DND-41 (cell line): ENCODE data around the gene TXNDC5.

Experiments
- EZH2 ChIP-seq: IDR thresholded peaks from 3 replicates; pipeline ENCODE4 v1.6.1; 2012; ENCODE audit warnings: borderline replicate concordance, low read depth, mild to moderate bottlenecking, moderate library complexity, low read length, inconsistent platforms; ENCODE audit not compliant: severe bottlenecking
- TF ChIP-seq, protein P1 (sequence below): IDR thresholded peaks from 2 replicates; pipeline ENCODE4 v1.5.1; 2012; ENCODE audit warnings: borderline replicate concordance, low read length, moderate library complexity, mild to moderate bottlenecking; ENCODE audit not compliant: poor library complexity, severe bottlenecking; ENCODE audit errors: extremely low read depth

DNA sequence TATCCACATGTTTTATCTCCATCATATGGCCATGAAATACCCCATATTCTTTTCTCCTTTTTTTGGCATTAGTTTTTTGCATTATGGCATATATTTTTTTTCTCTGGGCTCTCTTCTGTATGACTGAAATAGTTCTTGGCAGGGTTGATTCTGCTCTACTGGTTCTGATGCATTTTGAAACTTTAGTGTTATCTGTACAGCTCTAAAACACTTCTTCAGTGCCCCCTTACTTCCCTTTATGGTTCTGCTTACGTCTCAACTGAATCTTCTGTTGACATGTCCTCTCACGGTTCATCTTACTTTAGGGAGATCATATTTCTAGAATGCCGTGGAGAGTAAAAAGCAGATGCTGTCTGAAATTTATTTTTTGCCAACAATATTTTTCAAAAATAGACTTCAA is 23.2 kb upstream of the TXNDC5 start:
- TF ChIP-seq, protein P1, sequence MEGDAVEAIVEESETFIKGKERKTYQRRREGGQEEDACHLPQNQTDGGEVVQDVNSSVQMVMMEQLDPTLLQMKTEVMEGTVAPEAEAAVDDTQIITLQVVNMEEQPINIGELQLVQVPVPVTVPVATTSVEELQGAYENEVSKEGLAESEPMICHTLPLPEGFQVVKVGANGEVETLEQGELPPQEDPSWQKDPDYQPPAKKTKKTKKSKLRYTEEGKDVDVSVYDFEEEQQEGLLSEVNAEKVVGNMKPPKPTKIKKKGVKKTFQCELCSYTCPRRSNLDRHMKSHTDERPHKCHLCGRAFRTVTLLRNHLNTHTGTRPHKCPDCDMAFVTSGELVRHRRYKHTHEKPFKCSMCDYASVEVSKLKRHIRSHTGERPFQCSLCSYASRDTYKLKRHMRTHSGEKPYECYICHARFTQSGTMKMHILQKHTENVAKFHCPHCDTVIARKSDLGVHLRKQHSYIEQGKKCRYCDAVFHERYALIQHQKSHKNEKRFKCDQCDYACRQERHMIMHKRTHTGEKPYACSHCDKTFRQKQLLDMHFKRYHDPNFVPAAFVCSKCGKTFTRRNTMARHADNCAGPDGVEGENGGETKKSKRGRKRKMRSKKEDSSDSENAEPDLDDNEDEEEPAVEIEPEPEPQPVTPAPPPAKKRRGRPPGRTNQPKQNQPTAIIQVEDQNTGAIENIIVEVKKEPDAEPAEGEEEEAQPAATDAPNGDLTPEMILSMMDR = no peak
- no peak for TF ChIP-seq EZH2
